Measurements from ENCODE around the gene ARHGDIA.

DNA sequence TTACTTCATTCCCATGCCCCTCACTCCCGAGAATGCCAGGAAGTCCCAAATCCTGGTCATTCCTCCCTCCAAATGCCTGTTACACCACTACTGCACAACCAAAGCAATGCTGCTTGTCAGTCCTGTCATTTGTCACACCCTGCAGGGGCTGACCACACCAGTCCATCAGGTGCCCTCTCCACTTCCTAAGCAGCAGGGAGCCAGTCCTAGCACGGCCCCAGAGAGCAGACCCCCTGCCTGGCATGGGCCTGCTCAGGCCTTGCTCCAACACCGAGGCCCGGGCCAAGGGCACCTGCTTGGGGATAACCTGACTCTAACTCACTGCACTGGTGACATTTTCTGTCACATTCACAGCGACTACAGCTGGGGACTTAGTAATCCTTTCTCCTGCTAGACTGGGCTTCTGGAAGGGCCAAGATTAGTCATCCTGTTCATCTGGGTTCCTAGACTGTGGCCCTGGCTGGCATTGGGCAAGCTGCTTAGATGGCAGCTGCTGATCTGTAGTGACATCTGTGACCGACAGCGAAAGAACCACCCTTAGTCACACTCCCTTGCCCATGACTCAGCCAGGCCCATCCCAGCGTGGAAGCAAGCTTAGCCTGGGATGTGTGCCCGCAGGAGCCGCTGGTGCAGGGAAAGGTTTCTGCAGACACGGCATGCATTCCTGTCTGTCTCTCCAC, 14.9 kb upstream of the ARHGDIA start:
- TF ChIP-seq, protein P1, sequence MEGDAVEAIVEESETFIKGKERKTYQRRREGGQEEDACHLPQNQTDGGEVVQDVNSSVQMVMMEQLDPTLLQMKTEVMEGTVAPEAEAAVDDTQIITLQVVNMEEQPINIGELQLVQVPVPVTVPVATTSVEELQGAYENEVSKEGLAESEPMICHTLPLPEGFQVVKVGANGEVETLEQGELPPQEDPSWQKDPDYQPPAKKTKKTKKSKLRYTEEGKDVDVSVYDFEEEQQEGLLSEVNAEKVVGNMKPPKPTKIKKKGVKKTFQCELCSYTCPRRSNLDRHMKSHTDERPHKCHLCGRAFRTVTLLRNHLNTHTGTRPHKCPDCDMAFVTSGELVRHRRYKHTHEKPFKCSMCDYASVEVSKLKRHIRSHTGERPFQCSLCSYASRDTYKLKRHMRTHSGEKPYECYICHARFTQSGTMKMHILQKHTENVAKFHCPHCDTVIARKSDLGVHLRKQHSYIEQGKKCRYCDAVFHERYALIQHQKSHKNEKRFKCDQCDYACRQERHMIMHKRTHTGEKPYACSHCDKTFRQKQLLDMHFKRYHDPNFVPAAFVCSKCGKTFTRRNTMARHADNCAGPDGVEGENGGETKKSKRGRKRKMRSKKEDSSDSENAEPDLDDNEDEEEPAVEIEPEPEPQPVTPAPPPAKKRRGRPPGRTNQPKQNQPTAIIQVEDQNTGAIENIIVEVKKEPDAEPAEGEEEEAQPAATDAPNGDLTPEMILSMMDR (conservative IDR thresholded peaks at IDR 0.05; ENCODE audit: low read depth, low read length) = no peak
- no peak for TF ChIP-seq EZH2 (IDR thresholded peaks at IDR 0.05; ENCODE audit: borderline replicate concordance, low read depth, low read length, poor library complexity, severe bottlenecking)

Data from A673 (cell line).